Thyroid gland (tissue), 4 donors: ENCODE data around the gene FOXL3. TPM values are rescaled to one million over a fixed set of nuclear protein-coding genes. Genes with fewer than 3 reads are reported as not detected.
"Not testable (repeated sequence)": the region's sequence is repeated elsewhere in the genome, so short reads cannot be mapped to it uniquely, and the experiment has no call there.

Experiments used
- DNase-seq, 2 donors: peaks; one replicate each; pipeline ENCODE4 v3.0.0-alpha.2; 2019
- H3K27ac ChIP-seq, 3 donors: fragments of 200-600 bp; sonication (generic); 1 replicate in 2 of 3; 2 replicates in 1 of 3; pipeline ENCODE4 v1.5.1; 2016 to 2019; ENCODE audit warnings: mild to moderate bottlenecking in 1 of 3, moderate library complexity in 1 of 3
- H3K27me3 ChIP-seq: fragments of 200-600 bp; sonication (generic); one replicate; pipeline ENCODE4 v1.5.1; 2019
- H3K36me3 ChIP-seq, 2 donors: fragments of 200-600 bp; sonication (generic); one replicate each; pipeline ENCODE4 v1.5.1; 2016 to 2019
- H3K4me1 ChIP-seq, 2 donors: fragments of 200-600 bp; sonication (generic); one replicate each; pipeline ENCODE4 v1.5.1; 2017 to 2019
- H3K4me3 ChIP-seq, 3 donors: fragments of 200-600 bp; sonication (generic); replicated peaks in 1 of 3; 1 replicate in 2 of 3; 2 replicates in 1 of 3; pipeline ENCODE4 v1.5.1; 2016; ENCODE audit warnings: mild to moderate bottlenecking in 1 of 3
- H3K9me3 ChIP-seq: fragments of 200-600 bp; sonication (generic); one replicate; pipeline ENCODE4 v1.5.1; 2017
- POLR2A ChIP-seq, 2 donors: fragments of 450-650 bp; IDR thresholded peaks; one replicate each; pipeline ENCODE4 v1.6.1; 2017; ENCODE audit warnings: antibody characterized with exemption in 2 of 2, mild to moderate bottlenecking in 2 of 2, moderate library complexity in 1 of 2
- WGBS, 2 donors: methylation state at CpG; one replicate each; pipeline ENCODE4 v1.1.5; 2017; 5-methylcytosine and 5-hydroxymethylcytosine counted together
- intact Hi-C: fragments of 100-400 bp; cut with DNase I; formaldehyde crosslinking; loops from one replicate; pipeline ENCODE4 v1.15.1; 2023
- total RNA-seq, 4 donors: library from RNA; depleted of rRNA; stranded (reverse); fragments of >200 nt; gene quantifications; one replicate each; pipeline ENCODE4 v1.2.3, GENCODE V29; 2016
- TF ChIP-seq, protein P1 (sequence below), 6 experiments: fragments of 200-600 bp in 3 of 6; fragments of 450-650 bp in 3 of 6; sonication (generic) in 3 of 6; IDR thresholded peaks; one replicate each; pipeline ENCODE4 v1.5.1; 2016 to 2019; ENCODE audit warnings: antibody characterized with exemption in 6 of 6, mild to moderate bottlenecking in 2 of 6, inconsistent platforms in 1 of 6, moderate library complexity in 1 of 6

The FOXL3 gene
- total RNA-seq, 4 donors from 2014 or later = not detected

DNA sequence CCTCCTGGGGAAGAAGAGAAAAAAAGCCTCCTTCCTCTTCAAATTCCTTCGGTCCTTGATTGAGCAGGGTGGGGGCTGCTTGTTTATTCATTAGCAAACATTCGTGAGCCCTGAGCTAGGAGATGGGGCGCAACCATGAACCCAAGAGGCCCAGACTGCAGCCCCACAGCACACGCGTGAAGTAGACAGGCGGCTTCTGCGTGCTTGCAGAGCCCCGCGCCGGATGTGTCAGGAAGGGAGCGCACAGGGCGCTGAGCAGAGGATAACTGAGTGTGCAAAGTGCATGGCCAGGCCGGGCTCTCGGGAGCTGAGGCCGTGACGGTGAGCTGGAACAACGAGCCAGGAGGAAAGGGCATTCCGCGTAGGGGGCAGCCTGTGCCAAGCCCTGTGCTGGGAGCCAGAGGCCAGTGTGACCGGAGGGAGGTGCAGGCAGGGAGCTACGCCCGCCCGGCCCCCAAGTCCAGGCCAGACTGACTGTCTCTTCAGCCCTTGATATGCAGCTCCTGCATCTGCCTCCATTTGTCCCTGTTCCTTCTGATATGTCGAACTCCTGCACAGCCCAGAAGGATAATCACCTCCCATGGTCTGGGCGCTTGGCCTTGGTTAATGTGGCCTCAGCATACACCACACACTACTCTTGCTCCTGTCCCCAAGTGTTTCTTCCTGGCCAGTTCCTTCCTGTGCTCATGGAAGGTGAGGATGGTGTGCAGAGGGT, 4.6 kb downstream of the FOXL3 start:
- no peak for DNase-seq
- intact Hi-C loops = no loop called here
- no peaks in the 10 kb centered on the region for H3K36me3 ChIP-seq
- no peak for TF ChIP-seq POLR2A (IDR thresholded peaks at IDR 0.05)
- TF ChIP-seq, protein P1, sequence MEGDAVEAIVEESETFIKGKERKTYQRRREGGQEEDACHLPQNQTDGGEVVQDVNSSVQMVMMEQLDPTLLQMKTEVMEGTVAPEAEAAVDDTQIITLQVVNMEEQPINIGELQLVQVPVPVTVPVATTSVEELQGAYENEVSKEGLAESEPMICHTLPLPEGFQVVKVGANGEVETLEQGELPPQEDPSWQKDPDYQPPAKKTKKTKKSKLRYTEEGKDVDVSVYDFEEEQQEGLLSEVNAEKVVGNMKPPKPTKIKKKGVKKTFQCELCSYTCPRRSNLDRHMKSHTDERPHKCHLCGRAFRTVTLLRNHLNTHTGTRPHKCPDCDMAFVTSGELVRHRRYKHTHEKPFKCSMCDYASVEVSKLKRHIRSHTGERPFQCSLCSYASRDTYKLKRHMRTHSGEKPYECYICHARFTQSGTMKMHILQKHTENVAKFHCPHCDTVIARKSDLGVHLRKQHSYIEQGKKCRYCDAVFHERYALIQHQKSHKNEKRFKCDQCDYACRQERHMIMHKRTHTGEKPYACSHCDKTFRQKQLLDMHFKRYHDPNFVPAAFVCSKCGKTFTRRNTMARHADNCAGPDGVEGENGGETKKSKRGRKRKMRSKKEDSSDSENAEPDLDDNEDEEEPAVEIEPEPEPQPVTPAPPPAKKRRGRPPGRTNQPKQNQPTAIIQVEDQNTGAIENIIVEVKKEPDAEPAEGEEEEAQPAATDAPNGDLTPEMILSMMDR (IDR thresholded peaks at IDR 0.05) = no peak
- H3K27ac ChIP-seq = no peak overlapping the region
- H3K4me1 ChIP-seq = peaks cover 5 to 17% of the 10 kb centered on the region in 2 donors
- WGBS, 2 donors = 69 to 76% methylated on average over 14 to 20 of the region's 25 CpGs
- no peaks in the 10 kb centered on the region for H3K9me3 ChIP-seq
- no peak overlapping the region for H3K4me3 ChIP-seq
- H3K27me3 ChIP-seq = peaks cover 13% of the 10 kb centered on the region

DNA sequence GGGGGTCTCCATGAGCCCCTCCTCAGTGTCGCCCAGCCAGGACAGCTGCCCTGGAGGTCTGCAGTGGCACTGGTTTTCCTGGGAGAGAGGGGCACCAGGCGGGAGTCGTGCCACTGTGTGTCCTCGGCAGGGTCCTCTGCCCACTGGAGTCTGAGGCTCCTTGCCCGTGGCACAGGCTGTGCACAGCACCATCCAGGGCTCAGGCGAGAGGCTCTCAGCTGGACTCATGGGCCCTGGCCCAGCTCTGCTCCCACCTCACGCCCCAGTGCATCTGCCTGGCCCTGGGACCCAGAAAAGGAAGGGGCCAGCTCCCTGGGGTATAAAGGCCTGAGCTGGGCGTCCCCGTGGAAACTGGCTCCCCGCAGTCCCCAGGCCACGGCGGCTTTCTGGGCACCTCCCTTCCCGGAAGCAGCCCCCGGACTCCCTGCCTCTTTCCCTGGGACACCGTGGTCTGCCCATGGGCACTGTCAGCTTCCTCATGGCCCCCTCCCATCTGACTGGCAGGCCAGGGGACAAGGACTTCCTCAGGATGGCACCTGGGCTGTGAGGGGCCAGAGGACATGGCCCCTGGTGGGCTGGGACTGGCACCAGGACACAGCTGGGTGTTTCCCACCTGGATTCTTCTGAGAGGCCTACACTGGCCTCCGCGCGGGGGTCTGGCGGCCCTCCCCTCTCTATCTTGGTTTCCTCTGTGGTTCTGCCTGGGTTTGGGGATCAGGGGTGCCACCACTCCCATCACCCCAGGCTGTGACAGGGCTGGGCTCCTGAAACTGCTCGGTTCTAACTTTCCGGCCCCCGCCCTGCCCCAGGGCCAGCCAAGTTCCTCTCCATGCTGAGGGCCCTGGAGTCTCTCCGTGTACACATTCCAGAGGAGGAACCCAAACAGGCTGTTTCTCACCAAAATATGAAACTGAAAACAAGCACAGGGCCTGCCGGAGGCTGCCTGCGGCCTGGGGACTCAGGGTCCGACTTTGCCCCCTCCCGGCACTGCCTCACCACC, 5.5 kb downstream of the FOXL3 start:
- no peak overlapping the region for H3K4me3 ChIP-seq
- no peak overlapping the region for H3K27ac ChIP-seq
- H3K27me3 ChIP-seq = peaks cover 4% of the 10 kb centered on the region
- TF ChIP-seq, protein P1 (IDR thresholded peaks at IDR 0.05) = no peak
- TF ChIP-seq POLR2A (IDR thresholded peaks at IDR 0.05) = no peak
- H3K9me3 ChIP-seq = no peaks in the 10 kb centered on the region
- no peaks in the 10 kb centered on the region for H3K36me3 ChIP-seq
- intact Hi-C loops = no loop called here
- no peak for DNase-seq
- 80 to 86% methylated on average over 18 to 21 of the region's 27 CpGs for WGBS, 2 donors
- H3K4me1 ChIP-seq = peaks cover under 1 to 10% of the 10 kb centered on the region in 2 donors

DNA sequence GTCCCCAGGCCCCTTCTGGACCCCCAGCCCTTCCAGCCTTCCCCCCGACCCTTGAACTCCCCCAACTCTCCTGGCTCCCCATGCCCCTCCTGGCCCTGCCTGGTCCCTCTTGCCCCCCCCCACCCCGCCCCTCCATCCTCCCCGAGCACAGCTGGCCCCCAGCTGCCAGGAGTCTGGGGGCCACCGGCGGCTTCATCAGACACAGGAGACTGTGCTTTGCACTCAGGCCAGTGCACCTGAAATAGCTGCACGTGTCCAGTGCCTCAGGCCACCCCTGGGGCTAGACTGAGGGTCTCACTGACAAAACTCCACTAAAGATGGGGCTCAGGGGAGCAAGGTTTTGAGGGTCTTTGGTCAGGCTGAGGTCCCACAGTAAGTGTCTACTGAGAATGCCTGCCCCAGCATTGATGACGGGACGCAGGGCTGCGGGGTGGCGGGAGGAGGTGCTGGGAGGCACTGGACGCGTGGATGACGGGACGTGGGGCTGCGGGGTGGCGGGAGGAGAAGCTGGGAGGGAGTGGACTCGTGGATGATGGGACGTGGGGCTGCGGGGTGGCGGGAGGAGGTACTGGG, 6.5 kb downstream of the FOXL3 start:
- Histone ChIP-seq H3K4me1 (peaks cover 0 to 4% of the 10 kb centered on the region in 2 donors), H3K27ac (no peak overlapping the region), H3K4me3 (no peak overlapping the region), H3K36me3 (no peaks in the 10 kb centered on the region), H3K27me3 (no peaks in the 10 kb centered on the region), H3K9me3 (no peaks in the 10 kb centered on the region)
- no peak for DNase-seq
- intact Hi-C loops = no loop called here
- 80 to 88% methylated on average over 14 of the region's 20 CpGs for WGBS, 2 donors
- TF ChIP-seq, protein P1 (IDR thresholded peaks at IDR 0.05) = no peak
- TF ChIP-seq POLR2A (IDR thresholded peaks at IDR 0.05) = no peak

DNA sequence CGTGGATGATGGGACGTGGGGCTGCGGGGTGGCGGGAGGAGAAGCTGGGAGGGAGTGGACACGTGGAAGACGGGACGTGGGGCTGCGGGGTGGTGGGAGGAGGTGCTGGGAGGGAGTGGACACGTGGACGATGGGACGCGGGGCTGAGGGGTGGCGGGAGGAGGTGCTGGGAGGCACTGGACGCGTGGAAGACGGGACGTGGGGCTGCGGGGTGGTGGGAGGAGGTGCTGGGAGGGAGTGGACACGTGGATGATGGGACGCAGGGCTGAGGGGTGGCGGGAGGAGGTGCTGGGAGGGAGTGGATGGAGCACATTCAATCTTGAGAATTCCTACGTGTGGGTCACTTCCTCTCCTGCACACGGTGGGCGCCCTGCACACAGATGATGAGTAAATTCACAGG, 7.2 kb downstream of the FOXL3 start:
- H3K4me3 ChIP-seq, DNase-seq, H3K9me3 ChIP-seq, H3K4me1 ChIP-seq, H3K36me3 ChIP-seq, intact Hi-C loops, H3K27ac ChIP-seq, H3K27me3 ChIP-seq: not testable (repeated sequence)
- 79 to 80% methylated on average over 22 to 23 of the region's 24 CpGs for WGBS, 2 donors

DNA sequence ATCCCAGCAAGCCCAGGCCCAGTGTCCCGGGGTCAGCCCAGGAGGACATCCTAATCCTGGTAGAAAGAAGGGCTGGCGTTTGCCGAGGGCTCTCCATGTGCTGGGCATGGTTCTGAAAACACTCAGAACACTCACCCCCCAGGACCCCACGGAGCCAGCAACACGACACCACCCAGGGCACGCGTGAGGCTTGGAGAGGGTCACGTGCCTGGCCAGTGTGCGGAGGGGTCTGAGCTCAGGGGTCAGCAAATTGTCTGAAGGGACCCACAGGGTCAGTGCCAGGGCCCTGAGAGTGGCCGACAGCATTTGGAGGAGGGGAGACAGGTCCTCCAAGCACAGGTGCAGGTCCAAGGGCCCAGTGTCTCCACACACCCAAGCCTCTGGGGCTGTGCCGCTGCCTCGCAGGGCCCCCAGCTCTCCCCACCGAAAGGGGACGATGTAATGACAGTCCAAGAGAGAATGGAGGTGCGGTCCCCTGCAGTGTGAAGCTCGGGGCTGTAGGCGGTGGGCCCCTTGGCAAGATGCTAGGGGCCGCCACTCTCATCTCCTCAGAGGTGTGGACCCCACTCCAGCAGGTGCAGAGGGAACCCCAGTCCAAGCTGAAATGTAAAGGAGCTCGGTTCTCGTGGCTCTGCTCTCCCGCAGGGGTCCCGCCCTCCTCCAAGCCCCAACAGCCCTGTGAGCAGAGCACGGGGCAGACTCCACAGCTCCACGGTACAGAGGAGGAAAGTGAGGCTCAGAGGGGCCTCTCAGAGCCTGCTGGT, 7.8 kb downstream of the FOXL3 start:
- TF ChIP-seq POLR2A (IDR thresholded peaks at IDR 0.05) = no peak
- TF ChIP-seq, protein P1 (IDR thresholded peaks at IDR 0.05) = no peak
- H3K9me3 ChIP-seq = no peaks in the 10 kb centered on the region
- DNase-seq = no peak
- H3K4me1 ChIP-seq = no peaks in the 10 kb centered on the region
- no peak overlapping the region for H3K27ac ChIP-seq
- intact Hi-C loops = no loop called here
- H3K27me3 ChIP-seq = no peaks in the 10 kb centered on the region
- H3K36me3 ChIP-seq = no peaks in the 10 kb centered on the region
- H3K4me3 ChIP-seq = no peak overlapping the region
- WGBS, 2 donors = 78 to 90% methylated on average over 8 to 13 of the region's 24 CpGs
